HepG2 (cell line): ENCODE results near the gene MLN. TPM values are rescaled to one million over a fixed set of nuclear protein-coding genes. Genes with fewer than 3 reads are reported as not detected.

Experiments used
- CBX1 ChIP-seq: IDR thresholded peaks from one replicate; pipeline ENCODE4 v1.6.1; 2016; ENCODE audit warnings: antibody characterized with exemption, low read depth
- EHMT2 ChIP-seq: fragments of 200-600 bp; sonication (generic); IDR thresholded peaks from 2 replicates; pipeline ENCODE4 v1.7.0; 2017; ENCODE audit warnings: antibody characterized with exemption, low read depth, low read length, borderline replicate concordance
- GFI1 ChIP-seq: sonication (generic); formaldehyde crosslinking; IDR thresholded peaks from 2 replicates; pipeline ENCODE4 v1.5.0; 2020; ENCODE audit warnings: missing genetic modification reagents, mild to moderate bottlenecking, borderline replicate concordance
- MTF2 ChIP-seq: sonication (generic); formaldehyde crosslinking; IDR thresholded peaks from 2 replicates; pipeline ENCODE4 v1.5.0; 2020; ENCODE audit warnings: missing genetic modification reagents, borderline replicate concordance
- NRL ChIP-seq: sonication (generic); formaldehyde crosslinking; IDR thresholded peaks from 2 replicates; pipeline ENCODE4 v1.5.0; 2020; ENCODE audit warnings: missing genetic modification reagents, mild to moderate bottlenecking, moderate library complexity, borderline replicate concordance
- RFX5 ChIP-seq: IDR thresholded peaks from 2 replicates; pipeline ENCODE4 v1.6.1; 2011; ENCODE audit warnings: low read depth, low read length, improper control_type of control experiment
- SOX13 ChIP-seq, 3 experiments: fragments of 450-650 bp in 1 of 3; sonication (generic) in 1 of 3; formaldehyde crosslinking in 1 of 3; IDR thresholded peaks in 2 of 3; conservative IDR thresholded peaks in 1 of 3; 2 replicates each; pipeline versions ENCODE4 v1.5.0 to v1.6.1; 2016 to 2020; ENCODE audit warnings: antibody characterized with exemption in 1 of 3, mild to moderate bottlenecking in 1 of 3, missing compliant biosample characterization in 1 of 3, missing genetic modification reagents in 1 of 3, moderate library complexity in 1 of 3
- SOX6 ChIP-seq, 2 experiments: fragments of 450-650 bp in 1 of 2; sonication (generic) in 1 of 2; formaldehyde crosslinking in 1 of 2; IDR thresholded peaks; 2 replicates each; pipeline versions ENCODE4 v1.4.0 to v1.6.1; 2017 to 2020; ENCODE audit warnings: antibody characterized with exemption in 1 of 2, mild to moderate bottlenecking in 1 of 2, missing genetic modification reagents in 1 of 2
- UBTF ChIP-seq: sonication (generic); formaldehyde crosslinking; IDR thresholded peaks from 2 replicates; pipeline ENCODE4 v1.4.0; 2020; ENCODE audit warnings: mild to moderate bottlenecking, missing genetic modification reagents
- ZKSCAN8 ChIP-seq: IDR thresholded peaks from 2 replicates; pipeline ENCODE4 v1.6.1; 2016; ENCODE audit warnings: borderline replicate concordance, missing genetic modification reagents, missing compliant biosample characterization
- ZNF24 ChIP-seq: fragments of 450-650 bp; IDR thresholded peaks from 2 replicates; pipeline ENCODE4 v1.6.1; 2017; ENCODE audit warnings: antibody characterized with exemption, mild to moderate bottlenecking
- ZNF274 ChIP-seq: sonication (generic); formaldehyde crosslinking; IDR thresholded peaks from 2 replicates; pipeline ENCODE4 v1.5.1; 2020; ENCODE audit warnings: mild to moderate bottlenecking, missing genetic modification reagents
- ZNF850 ChIP-seq: sonication (generic); formaldehyde crosslinking; conservative IDR thresholded peaks from 2 replicates; pipeline ENCODE4 v1.9.0; 2021; ENCODE audit warnings: mild to moderate bottlenecking, missing genetic modification reagents
- polyA plus RNA-seq, 8 experiments: library from polyadenylated mRNA; depleted of rRNA in 3 of 8; stranded (reverse) in 7 of 8; unstranded in 1 of 8; fragments of >200 nt; fragmentation: Illumina TruSeq in 4 of 8; extraction: Trizol in 4 of 8; gene quantifications; 2 replicates each; pipeline versions ENCODE4 v1.2.1 to v1.2.3, GENCODE V29; 2011 to 2016; ENCODE audit warnings: low read depth in 4 of 8, missing spikeins in 1 of 8, mixed read lengths in 1 of 8; ENCODE audit not compliant: insufficient read depth in 1 of 8
- total RNA-seq, 5 experiments: library from RNA; depleted of rRNA; stranded (reverse); fragments of >200 nt; fragmentation: Illumina TruSeq; extraction: Trizol; gene quantifications; 2 replicates each; pipeline ENCODE4 v1.2.3, GENCODE V29; 2016; ENCODE audit warnings: low read depth in 1 of 5
- TF ChIP-seq, protein P1 (sequence below): sonication (generic); formaldehyde crosslinking; IDR thresholded peaks from 2 replicates; pipeline ENCODE4 v1.5.1; 2020; ENCODE audit warnings: missing genetic modification reagents, mild to moderate bottlenecking, borderline replicate concordance

The MLN gene
- total and polyA plus RNA-seq, 2 of the 13 experiments (the other 11 are each of a cell fraction or from before 2014, with no cell fraction given), result not detected

- TF ChIP-seq UBTF (CRISPR knock-in tag) (no peak), SOX6 (IDR thresholded peaks at IDR 0.05) (no peak), SOX6 (CRISPR knock-in tag; IDR thresholded peaks at IDR 0.05) (no peak), RFX5 (no peak), CBX1 (no peak), ZKSCAN8 (no peak), SOX13 (IDR thresholded peaks at IDR 0.05) (no peak), SOX13 (CRISPR knock-in tag; conservative IDR thresholded peaks at IDR 0.05 in 1 of 2, IDR thresholded peaks at IDR 0.05 in 1 of 2) (no peak), MTF2 (CRISPR knock-in tag) (no peak), ZNF24 (no peak), EHMT2 (no peak), ZNF850 (CRISPR knock-in tag) (no peak), ZNF274 (no peak), NRL (no peak), GFI1 (no peak)
- TF ChIP-seq, protein P1, sequence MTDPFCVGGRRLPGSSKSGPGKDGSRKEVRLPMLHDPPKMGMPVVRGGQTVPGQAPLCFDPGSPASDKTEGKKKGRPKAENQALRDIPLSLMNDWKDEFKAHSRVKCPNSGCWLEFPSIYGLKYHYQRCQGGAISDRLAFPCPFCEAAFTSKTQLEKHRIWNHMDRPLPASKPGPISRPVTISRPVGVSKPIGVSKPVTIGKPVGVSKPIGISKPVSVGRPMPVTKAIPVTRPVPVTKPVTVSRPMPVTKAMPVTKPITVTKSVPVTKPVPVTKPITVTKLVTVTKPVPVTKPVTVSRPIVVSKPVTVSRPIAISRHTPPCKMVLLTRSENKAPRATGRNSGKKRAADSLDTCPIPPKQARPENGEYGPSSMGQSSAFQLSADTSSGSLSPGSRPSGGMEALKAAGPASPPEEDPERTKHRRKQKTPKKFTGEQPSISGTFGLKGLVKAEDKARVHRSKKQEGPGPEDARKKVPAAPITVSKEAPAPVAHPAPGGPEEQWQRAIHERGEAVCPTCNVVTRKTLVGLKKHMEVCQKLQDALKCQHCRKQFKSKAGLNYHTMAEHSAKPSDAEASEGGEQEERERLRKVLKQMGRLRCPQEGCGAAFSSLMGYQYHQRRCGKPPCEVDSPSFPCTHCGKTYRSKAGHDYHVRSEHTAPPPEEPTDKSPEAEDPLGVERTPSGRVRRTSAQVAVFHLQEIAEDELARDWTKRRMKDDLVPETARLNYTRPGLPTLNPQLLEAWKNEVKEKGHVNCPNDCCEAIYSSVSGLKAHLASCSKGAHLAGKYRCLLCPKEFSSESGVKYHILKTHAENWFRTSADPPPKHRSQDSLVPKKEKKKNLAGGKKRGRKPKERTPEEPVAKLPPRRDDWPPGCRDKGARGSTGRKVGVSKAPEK, result no peak
- TF ChIP-seq, all 625 proteins: peak for 0
Observed at GRCh38 chr6:33830635-33831240, 26.9 kb upstream of the MLN start (continued).
